Tibial artery (tissue), 4 donors: ENCODE results near the gene ARID3B.

Experiments
- DNase-seq, 2 donors: peaks; one replicate each; pipeline ENCODE4 v3.0.0-alpha.2; 2019
- H3K27ac ChIP-seq, 2 donors: fragments of 200-600 bp; sonication (generic) in 1 of 2; 1 replicate in 1 of 2; 2 replicates in 1 of 2; pipeline ENCODE4 v1.5.1; 2018 to 2019; ENCODE audit warnings: mild to moderate bottlenecking in 1 of 2
- H3K27me3 ChIP-seq, 2 donors: fragments of 200-600 bp; sonication (generic) in 1 of 2; one replicate each; pipeline versions ENCODE4 v1.5.1 to v1.6.0; 2016 to 2019
- H3K36me3 ChIP-seq, 3 donors: fragments of 200-600 bp; sonication (generic) in 2 of 3; one replicate each; pipeline ENCODE4 v1.5.1; 2016 to 2019; ENCODE audit warnings: mild to moderate bottlenecking in 2 of 3
- H3K4me1 ChIP-seq, 4 donors: fragments of 200-600 bp; sonication (generic) in 2 of 4; 1 replicate in 3 of 4; 2 replicates in 1 of 4; pipeline ENCODE4 v1.5.1; 2016 to 2019
- H3K4me3 ChIP-seq, 2 donors: fragments of 200-600 bp; sonication (generic) in 1 of 2; 1 replicate in 1 of 2; 2 replicates in 1 of 2; pipeline ENCODE4 v1.5.1; 2018 to 2019; ENCODE audit warnings: mild to moderate bottlenecking in 2 of 2
- H3K9me3 ChIP-seq, 3 donors: fragments of 200-600 bp; sonication (generic) in 1 of 3; one replicate each; pipeline ENCODE4 v1.5.1; 2016 to 2019
- CTCF ChIP-seq, 2 experiments: fragments of 200-600 bp in 1 of 2; fragments of 450-650 bp in 1 of 2; IDR thresholded peaks; one replicate each; pipeline ENCODE4 v1.5.1; 2017 to 2019; ENCODE audit warnings: antibody characterized with exemption in 2 of 2, mild to moderate bottlenecking in 1 of 2, moderate library complexity in 1 of 2
- intact Hi-C: fragments of 100-400 bp; cut with DNase I; formaldehyde crosslinking; loops from one replicate; pipeline ENCODE4 v1.15.0; 2023; ENCODE audit warnings: low total_unique reads

ARID3B gene

GRCh38 chr15:74621936-74622335 is 80.9 kb downstream of the ARID3B start:
- peaks cover 77 to 83% (median 81%) of the 10 kb centered on the region in 3 donors for H3K36me3 ChIP-seq
- intact Hi-C loops, result no loop called here
- no peaks in the 10 kb centered on the region for H3K9me3 ChIP-seq
- peaks cover 0 to 44% (median 33%) of the 10 kb centered on the region in 4 donors for H3K4me1 ChIP-seq
- no peaks in the 10 kb centered on the region for H3K27me3 ChIP-seq
- no peak overlapping the region for H3K27ac ChIP-seq
- H3K4me3 ChIP-seq, result no peak overlapping the region
- TF ChIP-seq CTCF (IDR thresholded peaks at IDR 0.05), result no peak
- DNase-seq, result peak in 1 of 2 donors; percentile 22

DNA sequence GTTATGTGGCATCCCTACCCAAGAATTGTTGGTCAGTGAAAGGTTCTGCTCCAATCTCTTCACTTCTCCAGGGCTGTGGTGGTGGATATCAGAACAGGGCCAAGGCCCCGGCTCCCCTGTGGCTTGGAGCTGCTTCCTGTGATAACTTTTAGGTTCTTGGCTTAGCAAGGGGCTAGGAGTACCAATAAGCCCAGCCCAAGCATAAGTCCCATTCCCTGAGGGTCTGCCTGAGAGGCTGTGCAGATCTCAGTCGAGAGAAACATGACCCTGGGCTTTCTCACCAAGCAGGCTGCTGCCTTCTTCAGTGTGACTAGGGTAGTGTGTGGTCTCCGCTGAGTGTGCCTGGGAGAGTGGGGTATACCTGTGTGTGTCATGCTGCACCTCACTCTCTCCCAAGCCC is 81.7 kb downstream of the ARID3B start:
- peaks cover 85 to 91% (median 89%) of the 10 kb centered on the region in 3 donors for H3K36me3 ChIP-seq
- intact Hi-C loops, result no loop called here
- H3K4me1 ChIP-seq, result peaks cover 0 to 36% (median 25%) of the 10 kb centered on the region in 4 donors
- H3K4me3 ChIP-seq, result no peak overlapping the region
- no peak for TF ChIP-seq CTCF (IDR thresholded peaks at IDR 0.05)
- H3K27me3 ChIP-seq, result no peaks in the 10 kb centered on the region
- no peaks in the 10 kb centered on the region for H3K9me3 ChIP-seq
- DNase-seq, result no peak
- no peak overlapping the region for H3K27ac ChIP-seq

- intact Hi-C loops, result no loop called here
Measured at GRCh38 chr15:74624020-74624602, 83.1 kb downstream of the ARID3B start.

GRCh38 chr15:74625693-74626092 is 84.7 kb downstream of the ARID3B start:
- DNase-seq, result no peak
- no peak overlapping the region for H3K4me3 ChIP-seq
- peaks cover 0 to 16% (median 6%) of the 10 kb centered on the region in 4 donors for H3K4me1 ChIP-seq
- intact Hi-C loops, result no loop called here
- peaks cover 86 to 100% (median 100%) of the 10 kb centered on the region in 3 donors for H3K36me3 ChIP-seq
- TF ChIP-seq CTCF (IDR thresholded peaks at IDR 0.05), result no peak
- H3K27ac ChIP-seq, result no peak overlapping the region
- no peaks in the 10 kb centered on the region for H3K9me3 ChIP-seq
- no peaks in the 10 kb centered on the region for H3K27me3 ChIP-seq

More at GRCh38 chr15:74624020-74624602, 83.1 kb downstream of the ARID3B start:
- Histone ChIP-seq H3K27ac (no peak overlapping the region), H3K27me3 (no peaks in the 10 kb centered on the region), H3K9me3 (no peaks in the 10 kb centered on the region), H3K4me1 (peaks cover 0 to 23% (median 13%) of the 10 kb centered on the region in 4 donors), H3K36me3 (peaks cover 99 to 100% (median 100%) of the 10 kb centered on the region in 3 donors), H3K4me3 (no peak overlapping the region)
- TF ChIP-seq CTCF (IDR thresholded peaks at IDR 0.05), result no peak
- peak in 1 of 2 donors; percentile 10 for DNase-seq

DNA sequence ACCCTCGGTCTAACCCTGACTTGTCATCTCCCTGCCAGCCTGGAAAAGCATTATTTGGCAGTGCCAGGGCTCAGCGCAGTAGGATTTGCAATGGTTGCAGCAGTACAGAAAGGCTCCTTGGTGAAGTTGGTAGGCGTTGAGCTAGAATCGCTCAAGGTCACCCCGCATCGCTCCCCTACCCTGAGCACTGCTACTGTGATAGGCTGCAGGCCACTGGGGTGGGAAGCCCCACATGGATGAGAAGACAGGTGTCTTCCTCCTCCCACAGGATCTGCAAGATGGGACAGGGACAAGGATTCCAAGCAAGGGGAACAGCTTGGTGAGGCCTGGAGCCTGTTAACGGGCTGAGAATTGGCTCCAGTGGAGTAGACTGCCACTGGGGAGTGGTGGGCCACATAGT is 85.3 kb downstream of the ARID3B start:
- intact Hi-C loops, result no loop called here
- Histone ChIP-seq H3K4me3 (no peak overlapping the region), H3K36me3 (peaks cover 84 to 100% (median 99%) of the 10 kb centered on the region in 3 donors), H3K27me3 (no peaks in the 10 kb centered on the region), H3K27ac (no peak overlapping the region), H3K9me3 (no peaks in the 10 kb centered on the region), H3K4me1 (peaks cover 0 to 10% (median under 1%) of the 10 kb centered on the region in 4 donors)
- no peak for DNase-seq
- no peak for TF ChIP-seq CTCF (IDR thresholded peaks at IDR 0.05)
